Ammon's horn (tissue), 1 donor: ENCODE data around the gene RALGPS1.
"Not testable (repeated sequence)": the region's sequence is repeated elsewhere in the genome, so short reads cannot be mapped to it uniquely, and the experiment has no call there.

Experiments
- DNase-seq: peaks from one replicate; pipeline ENCODE4 v3.0.0-alpha.2; 2016; ENCODE audit warnings: low spot score

RALGPS1 gene

GRCh38 chr9:126989847-126990842, 75.6 kb downstream of the RALGPS1 start:
- DNase-seq: peak; percentile 67

GRCh38 chr9:126991183-126991582, 76.6 kb downstream of the RALGPS1 start:
- DNase-seq: no peak

- DNase-seq: no peak
These were observed 77.8 kb downstream of the RALGPS1 start for GRCh38 chr9:126992427-126992826.

- no peak for DNase-seq
These were observed 84.9 kb downstream of the RALGPS1 start for GRCh38 chr9:126999315-127000068.

- no peak for DNase-seq
These were observed 90.6 kb downstream of the RALGPS1 start for GRCh38 chr9:127004946-127005769.

GRCh38 chr9:127005770-127006314, 91.3 kb downstream of the RALGPS1 start:
- DNase-seq: no peak

- DNase-seq: no peak
These were observed 93.1 kb downstream of the RALGPS1 start for GRCh38 chr9:127007638-127008037.

- no peak for DNase-seq
These were observed 93.5 kb downstream of the RALGPS1 start for GRCh38 chr9:127008076-127008475.

GRCh38 chr9:127011772-127012171, 97.2 kb downstream of the RALGPS1 start:
- no peak for DNase-seq

GRCh38 chr9:127012250-127012649, 97.7 kb downstream of the RALGPS1 start:
- no peak for DNase-seq

GRCh38 chr9:127013597-127013996, 99.0 kb downstream of the RALGPS1 start:
- DNase-seq: no peak

- DNase-seq: no peak
These were observed 99.8 kb downstream of the RALGPS1 start for GRCh38 chr9:127014216-127014909.

- DNase-seq: no peak
These were observed 100.4 kb downstream of the RALGPS1 start for GRCh38 chr9:127014910-127015540.

GRCh38 chr9:127015921-127016512, 101.4 kb downstream of the RALGPS1 start:
- DNase-seq: no peak

GRCh38 chr9:127017979-127018378, 103.4 kb downstream of the RALGPS1 start:
- not testable (repeated sequence) for DNase-seq

GRCh38 chr9:127018935-127019334, 104.4 kb downstream of the RALGPS1 start:
- DNase-seq: no peak

GRCh38 chr9:127020036-127020801, 105.6 kb downstream of the RALGPS1 start:
- DNase-seq: no peak

- no peak for DNase-seq
These were observed 106.2 kb downstream of the RALGPS1 start for GRCh38 chr9:127020802-127021078.

- peak; percentile 93 for DNase-seq
These were observed 107.2 kb downstream of the RALGPS1 start for GRCh38 chr9:127021664-127022363.
